Effector CD4-positive, alpha-beta T cell (primary cell): Measurements from ENCODE around the gene IRF1.
"Not testable (repeated sequence)": the region's sequence is repeated elsewhere in the genome, so short reads cannot be mapped to it uniquely, and the experiment has no call there.

ENCODE experiments used
- DNase-seq: peaks from one replicate; pipeline ENCODE4 v3.0.0-alpha.2; 2020
- total RNA-seq: gene quantifications from one replicate; lab custom pipeline; 2026; lab: John Stamatoyannopoulos, UW

Gene IRF1, protein sequence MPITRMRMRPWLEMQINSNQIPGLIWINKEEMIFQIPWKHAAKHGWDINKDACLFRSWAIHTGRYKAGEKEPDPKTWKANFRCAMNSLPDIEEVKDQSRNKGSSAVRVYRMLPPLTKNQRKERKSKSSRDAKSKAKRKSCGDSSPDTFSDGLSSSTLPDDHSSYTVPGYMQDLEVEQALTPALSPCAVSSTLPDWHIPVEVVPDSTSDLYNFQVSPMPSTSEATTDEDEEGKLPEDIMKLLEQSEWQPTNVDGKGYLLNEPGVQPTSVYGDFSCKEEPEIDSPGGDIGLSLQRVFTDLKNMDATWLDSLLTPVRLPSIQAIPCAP
- total RNA-seq = 1,606 reads per million, percentile 100 among the genes with 10 or more reads in this experiment

DNA sequence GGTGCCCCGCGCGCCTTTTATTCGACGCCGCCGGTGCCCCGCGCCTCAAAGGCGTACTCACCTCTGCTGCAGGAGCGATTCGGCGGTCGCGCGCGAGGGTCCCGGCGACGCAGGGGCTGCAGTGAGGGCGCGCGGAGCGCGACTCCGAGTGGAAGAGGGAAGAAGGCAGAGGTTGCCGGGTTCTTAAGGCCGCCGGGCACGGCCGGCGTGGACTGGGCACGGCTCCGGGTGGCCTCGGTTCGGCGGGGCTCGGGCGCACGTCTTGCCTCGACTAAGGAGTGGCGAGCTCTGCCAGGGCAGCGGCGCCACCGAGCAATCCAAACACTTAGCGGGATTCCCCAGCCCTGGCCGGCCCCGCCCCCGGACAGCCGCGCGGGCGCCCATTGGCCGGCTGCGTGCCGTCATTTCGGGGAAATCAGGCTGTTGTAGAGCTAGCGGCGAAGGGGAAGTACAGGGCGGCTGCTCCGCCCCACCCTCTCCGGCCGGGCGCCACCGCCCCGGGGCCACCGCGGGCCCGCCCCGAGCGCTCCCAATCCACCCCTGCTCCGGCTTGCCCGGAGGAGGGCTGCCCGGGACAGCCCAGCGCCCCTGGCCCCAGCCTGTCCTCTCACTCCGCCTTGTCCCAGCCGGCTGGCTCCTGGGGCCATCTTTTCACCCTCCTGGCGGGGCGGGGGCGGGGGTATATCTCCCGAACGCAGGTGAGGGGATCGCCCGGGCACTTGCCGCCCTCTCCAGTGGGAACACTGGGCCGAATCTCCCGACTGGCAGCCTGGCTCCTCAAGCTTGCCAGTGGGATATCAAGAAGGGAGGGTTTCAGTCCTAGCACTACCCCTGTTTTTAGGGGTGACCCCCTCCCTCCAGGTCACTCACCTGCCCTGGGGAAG lies at the start of gene IRF1:
Gene IRF1, minus strand, starts transcription at position 290 of the 884 bp plus-strand sequence. CDS start 1,295 bp downstream, outside the sequence.
- DNase-seq = peak; percentile 97

DNA sequence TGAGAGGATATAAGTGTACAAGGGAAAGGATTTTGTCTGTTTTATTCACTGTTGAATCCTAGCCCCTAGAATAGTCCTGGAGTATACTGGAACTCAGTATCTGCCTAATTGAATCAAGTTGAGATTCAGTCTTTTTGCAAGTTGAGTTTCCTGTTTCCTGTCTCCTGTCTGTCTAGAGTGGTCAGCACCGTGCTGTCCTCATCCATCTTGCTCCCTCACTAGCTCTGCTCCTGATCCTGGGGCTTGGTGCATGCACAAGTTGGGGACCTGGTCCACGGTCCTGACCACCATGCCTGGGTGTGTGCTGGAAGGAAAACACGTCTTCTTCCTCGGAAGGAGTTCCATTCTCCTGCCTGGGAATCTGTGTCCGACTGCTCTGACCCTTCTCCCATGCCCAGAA lies 49.6 kb upstream of the IRF1 start:
- no peak for DNase-seq

DNA sequence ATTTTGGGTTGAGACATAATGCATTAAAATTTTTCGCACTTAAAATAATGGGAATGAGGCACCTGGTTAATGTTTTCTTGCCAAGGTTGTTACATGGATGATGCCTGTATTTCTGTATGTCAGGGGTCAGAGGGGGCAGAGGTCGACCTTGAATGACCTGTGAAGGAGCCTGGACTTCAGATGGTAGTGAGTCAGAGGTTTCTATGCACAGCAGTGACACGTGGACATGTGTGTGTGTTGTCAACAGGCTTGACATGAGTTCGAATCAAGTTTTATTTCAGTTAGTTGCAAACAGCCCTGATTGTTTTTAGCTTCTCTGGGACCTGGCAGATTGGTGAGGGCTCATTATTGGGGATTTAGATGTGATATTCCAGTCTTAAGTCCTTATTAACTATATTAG lies 49.1 kb upstream of the IRF1 start:
- no peak for DNase-seq

DNA sequence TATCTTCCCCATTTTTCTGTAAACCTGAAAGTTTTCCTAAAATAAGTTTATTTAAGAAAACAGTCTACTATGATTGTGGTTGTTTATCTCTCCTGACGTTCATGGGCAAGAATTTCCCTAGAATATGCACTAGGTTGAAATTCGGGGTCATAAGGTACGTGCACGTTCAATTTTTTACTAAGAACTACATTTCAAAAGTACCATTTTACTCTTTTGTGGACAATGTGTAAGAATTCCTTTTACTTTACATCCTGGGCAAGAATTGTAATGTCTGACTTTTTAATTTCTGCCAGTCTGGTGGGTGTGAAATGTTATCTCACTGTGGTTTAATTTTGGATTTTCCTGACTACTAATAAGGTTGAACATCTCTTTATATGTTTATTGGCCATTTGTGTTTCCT lies 40.4 kb upstream of the IRF1 start:
- DNase-seq = no peak

DNA sequence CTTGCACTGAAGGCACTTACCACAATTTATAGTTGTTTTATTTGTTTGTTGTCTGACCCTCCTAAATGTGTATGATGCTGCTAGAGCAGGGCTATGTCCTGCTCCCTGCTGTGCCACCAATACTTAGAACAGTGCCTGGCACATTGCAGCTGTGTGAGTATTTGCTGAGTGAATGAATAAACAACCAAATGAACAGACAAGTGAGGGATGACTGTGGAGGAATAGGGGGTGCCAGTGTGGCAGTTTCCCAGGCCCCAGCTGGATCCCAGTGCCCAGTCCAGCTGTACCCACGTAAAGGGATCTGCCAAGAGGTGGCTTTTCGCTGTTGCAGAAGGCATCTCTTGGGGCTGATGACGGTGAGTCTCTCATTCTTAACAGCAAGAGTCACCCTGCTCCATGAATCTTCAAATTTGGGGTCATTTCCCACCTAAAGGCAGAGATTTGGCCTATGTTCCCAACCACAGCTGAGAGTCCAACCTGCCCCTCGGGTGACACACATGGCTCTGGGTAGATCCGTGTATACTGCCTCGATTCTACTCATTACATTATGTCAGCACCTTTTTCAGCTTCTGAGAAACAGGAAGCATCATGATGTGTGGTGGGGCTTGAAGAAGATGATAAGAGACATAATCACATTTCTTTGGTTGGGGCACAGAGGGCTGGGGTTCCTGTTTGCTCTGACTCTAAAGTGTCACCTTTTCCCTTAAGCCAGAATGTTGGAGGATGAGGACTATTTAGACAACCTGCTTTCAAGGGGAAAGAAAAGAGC lies 38.5 kb upstream of the IRF1 start:
- no peak for DNase-seq

DNA sequence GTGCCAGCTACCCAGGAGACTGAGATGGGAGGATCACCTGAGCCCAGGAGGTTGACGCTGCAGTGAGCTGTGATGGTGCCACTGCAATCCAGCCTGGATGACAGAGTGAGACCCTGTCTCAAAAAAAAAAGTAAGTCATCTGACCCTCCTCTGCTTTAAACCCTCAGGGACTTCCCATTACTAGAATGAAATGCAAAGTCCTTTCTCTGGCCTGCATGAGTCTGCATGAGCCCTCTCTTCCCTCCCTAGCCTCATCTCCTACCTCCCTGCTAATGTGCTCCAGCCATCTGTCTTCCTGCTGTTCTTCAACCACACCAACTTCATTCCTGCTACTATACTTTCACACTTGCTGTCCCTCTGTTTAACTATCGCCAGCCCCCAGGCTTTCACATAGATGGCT lies 37.4 kb upstream of the IRF1 start:
- DNase-seq = no peak

DNA sequence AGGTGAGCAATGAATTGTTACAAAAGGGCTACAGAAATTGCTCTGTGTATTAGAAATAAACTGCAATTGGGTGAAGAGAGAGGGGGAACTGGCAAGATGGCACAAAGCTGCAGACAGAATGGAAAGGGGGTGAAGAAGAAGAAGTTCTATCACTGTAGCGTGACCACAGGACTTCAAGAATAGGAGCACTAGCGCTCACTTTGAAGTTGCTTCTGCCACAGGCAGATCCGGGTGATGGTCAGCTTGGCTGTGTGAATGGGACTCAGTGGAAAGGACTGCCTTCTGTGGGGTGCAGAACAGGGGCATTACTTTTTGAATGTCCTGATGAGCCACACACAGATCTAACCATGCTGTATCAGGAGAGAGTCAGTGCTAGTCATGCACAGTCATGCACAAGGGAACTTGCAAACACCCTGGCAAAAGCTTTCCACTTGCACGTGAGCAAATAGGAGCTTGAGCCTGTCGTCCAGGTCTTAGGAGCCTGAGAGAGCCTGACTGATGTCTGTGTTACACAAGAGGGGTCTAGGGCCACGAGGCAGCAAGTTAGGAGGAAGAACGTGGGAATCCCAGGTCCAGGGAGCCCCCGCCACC lies 36.5 kb upstream of the IRF1 start:
- DNase-seq = no peak

DNA sequence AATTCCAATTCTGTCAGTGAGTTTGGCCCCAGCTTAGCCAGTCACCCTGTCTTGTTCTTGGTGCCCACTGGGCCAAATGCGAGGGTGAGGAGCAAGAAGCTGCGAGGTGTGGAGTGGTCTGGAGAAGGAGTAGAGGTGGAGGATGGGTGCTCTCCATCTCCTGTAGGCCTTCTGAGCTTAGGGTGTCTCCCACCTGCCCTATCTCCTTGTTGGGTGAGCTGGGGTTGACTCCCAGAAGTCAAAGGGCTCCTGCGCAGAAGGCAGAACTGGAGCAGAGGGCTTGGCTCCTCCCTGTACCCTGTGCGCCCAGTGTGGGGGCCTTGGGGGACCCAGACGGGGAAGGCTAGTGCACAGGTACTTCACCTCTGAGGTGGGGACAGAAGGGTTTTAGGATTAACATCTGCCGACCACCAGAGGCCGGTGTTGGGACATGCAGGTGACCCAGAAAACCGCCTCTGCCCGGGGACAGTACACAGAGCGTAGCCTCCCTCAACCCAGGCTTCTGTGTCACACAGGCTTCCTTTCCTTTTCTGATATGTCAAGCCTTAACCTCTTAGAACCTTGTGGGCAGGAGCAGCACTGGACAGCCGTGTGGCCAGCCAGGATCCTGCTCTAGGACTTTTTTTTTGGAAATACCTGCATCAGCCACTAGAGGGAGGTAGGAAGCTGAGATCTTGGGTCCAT lies 35.9 kb upstream of the IRF1 start:
- DNase-seq = peak; percentile 8

DNA sequence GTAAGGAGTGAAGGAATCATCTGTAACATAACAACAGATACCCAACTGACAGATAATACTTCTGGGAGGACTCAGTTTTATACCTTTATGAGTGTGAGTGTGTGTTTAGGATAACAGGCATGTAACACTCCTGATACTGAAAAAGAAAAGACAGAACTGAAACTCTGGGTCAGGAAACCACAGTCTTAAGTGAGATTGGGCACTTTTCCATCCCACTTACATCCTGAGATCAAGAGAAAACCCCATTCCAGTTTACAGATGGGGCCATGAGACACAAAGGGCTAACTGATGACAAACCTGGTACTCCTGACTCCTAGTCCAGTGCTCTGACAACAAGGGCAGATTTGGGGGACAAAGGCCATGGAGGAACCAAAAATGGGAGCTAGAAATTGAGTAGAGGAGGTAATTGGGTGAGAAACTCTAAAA lies 34.7 kb upstream of the IRF1 start:
- DNase-seq = no peak

DNA sequence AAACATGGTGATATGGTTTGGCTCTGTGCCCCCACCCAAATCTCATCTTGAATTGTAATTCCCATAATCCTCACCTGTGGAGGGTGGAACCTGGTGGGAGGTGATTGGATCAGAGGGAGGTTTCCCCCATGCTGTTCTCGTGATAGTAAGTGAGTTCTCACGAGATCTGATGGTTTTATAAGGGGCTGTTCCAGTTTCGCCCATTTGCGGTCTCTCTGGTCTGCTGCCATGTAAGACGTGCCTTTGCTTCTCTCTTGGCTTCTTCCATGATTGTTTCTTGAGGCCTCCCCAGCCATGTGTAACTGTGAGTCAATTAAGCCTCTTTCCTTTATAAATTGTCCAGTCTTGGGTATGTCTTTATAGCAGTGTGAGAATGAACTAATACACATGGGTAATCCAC lies 34.3 kb upstream of the IRF1 start:
- DNase-seq = not testable (repeated sequence)

DNA sequence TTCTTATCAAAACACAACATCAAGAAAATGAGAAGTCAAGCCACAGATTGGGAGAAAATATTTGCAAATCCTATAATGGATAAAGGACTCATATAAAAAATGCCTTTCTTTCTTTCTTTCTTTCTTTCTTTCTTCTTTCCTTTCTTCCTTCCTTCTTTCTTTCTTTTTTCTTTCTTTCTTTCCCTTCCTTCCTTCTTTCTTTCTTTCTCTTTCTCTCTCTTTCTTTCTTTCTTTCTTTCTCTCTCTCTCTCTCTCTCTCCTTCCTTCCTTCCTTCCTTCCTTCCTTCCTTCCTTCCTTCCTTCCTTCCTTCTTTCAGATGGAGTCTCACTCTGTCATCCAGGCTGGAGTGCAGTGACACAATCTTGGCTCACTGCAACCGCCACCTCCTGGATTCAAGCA lies 31.5 kb upstream of the IRF1 start:
- DNase-seq = not testable (repeated sequence)

DNA sequence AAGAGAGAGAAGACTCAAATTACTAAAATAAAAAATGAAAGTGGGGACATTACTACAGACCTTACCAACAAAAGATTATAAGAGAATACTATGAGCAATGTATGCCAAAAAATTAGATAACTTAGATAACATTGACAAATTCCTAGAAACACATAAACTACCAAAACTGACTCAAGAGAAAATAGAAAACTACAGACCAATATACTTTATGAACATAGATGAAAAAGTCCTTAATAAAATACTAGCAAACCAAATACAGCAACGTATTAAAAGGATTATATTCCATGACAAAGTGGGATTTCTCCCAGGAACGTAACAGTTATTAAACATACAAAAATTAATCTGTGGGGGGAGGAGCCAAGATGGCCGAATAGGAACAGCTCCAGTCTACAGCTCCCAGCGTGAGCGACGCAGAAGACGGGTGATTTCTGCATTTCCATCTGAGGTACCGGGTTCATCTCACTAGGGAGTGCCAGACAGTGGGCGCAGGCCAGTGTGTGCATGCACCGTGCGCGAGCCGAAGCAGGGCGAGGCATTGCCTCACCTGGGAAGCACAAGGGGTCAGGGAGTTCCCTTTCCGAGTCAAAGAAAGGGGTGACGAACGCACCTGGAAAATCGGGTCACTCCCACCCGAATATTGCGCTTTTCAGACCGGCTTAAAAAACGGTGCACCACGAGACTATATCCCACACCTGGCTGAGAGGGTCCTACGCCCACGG lies 23.2 kb upstream of the IRF1 start:
- not testable (repeated sequence) for DNase-seq

DNA sequence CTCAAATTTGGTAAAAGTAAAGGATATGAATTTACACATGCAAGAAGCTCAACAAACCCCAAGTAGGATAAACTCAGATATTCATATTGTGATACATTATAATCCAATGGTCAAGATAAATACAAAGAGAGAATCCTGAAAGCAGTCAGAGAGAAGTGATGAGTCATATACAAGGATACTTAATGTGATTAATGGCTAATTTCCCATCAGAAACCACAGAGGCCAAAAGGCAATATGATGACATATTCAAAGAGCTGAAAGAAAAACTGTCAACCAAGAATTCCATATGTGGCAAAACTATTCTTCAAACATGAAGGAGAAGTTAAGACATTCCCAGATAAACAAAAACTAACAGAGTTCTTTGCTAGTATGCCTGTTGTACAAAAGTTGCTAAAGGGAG lies 19.5 kb upstream of the IRF1 start:
- no peak for DNase-seq

DNA sequence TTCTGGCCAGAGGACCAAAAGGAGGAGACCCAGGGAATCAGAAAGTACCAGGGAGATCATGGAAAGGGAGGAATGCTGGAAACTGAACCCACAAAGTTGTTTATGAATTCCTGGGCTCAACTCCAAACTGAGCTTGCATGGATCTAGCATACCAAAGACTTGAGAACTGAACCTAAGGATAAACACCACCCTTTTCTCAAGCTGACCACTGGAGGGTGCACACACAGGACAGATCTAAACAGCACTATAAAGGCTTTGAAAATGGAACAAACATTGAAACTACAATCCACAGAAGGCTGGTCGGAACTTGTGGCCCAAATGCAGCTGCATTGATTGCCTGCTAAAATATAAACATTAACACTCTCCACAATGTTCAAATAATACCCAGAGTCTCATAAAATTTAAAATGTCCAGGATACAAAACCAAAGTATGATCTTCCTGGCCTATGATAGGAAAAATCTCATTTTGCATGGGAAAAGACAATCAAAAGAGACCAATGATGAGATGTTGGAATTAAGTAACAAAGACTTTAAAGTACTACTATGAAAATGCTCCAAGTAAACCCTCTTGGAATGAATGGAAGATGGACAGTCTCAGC lies 15.6 kb upstream of the IRF1 start:
- DNase-seq = no peak

DNA sequence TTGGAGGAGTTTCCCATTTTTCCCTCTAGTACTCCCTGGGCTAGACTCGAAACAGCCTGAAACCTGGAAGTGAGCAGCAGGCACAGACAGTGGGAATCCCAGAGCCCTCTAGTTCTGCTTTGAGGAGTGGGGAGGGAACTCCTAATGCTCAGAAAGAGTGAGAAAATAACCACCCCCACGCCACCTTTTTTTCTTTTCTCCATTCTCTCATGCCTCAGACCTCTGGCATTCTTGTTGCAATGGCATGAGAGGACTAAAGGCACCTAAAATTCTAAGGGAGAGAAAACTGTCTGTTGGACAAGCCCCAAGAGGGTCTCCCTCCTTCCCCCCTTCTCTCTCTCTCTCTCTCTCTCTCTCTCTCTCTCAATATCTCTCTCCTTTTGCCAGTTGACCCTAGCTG lies 15.1 kb upstream of the IRF1 start:
- no peak for DNase-seq

DNA sequence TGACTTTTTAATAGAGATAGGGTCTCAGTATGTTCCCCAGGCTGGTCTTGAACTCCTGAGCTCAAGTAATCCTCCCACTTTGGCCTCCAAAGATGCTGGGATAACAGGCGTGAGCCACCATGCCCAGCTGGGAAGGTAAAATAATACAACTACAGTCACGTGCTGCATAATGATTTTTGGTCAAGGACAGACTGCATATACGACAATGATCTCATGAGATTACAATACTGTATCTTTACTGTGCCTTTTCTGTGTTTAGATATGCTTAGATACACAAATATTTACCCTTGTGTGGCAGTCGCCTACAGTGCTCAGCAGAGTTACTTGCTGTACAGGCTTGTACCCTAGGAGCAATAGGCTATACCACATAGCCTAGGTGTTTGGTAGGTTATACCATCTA lies 14.2 kb upstream of the IRF1 start:
- no peak for DNase-seq

DNA sequence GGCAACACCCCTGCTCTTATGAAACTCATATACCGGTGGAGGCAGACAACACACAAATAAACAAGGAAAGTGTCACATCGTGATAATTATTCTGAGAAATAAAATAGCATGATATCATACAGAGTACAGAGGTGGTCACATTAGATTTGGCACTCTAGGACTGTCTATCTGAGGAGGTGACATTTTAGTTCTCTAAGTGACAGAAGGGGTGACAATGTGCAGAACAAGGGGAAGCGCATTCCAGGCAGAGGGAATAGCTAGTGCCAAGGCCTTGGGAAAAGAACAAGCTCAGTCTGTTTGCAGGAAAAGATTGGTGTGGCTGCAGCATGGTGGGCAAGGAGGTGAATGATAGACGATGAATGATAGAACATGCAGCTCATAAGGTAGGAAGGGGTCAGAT lies 12.7 kb upstream of the IRF1 start:
- no peak for DNase-seq

DNA sequence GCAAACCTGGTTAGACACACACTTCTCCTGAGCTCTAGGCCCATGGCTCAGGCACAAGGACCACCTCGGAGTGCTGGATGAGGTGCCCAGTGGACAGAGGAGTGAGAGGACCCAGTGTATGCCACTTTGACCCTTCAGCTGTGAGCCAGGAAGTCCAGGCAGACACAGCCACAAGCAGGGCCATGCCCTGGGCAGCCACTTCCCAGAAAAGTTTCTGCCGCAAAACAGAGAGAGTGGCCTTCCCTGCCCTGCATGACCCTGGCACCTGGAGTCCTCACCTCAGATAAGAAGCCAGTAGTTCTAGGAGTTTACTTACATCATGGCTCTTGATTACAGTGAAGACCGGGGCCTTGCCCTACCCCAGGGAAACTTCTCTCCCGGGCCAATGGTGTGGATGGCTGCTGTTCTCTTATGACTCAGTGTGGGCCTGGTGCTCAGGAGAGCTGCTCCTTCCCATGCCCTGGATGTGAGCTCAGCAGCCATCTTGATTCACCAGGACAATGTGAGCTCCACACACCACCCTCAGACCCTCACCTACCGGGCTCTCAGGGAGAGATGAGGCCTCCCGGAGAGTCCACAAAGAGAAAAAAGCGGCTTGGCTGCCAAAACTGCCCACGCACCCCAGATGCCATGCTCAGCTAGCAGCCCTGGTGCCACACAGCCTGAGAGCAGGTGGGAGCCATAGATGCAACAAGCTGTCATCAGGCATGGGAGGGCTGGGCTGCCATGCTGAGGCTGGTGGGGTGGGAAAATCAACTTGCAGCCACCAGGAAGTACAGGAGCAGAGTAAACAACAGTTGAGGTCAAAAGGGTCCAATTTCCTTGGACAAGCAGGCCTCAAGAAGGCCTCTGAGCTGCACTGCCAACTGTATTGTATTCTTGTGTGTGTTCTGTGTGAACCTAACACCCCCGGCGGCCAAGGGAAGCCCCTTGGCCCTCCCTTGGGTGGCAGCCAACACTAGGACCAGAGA lies 11.7 kb upstream of the IRF1 start:
- DNase-seq = no peak

DNA sequence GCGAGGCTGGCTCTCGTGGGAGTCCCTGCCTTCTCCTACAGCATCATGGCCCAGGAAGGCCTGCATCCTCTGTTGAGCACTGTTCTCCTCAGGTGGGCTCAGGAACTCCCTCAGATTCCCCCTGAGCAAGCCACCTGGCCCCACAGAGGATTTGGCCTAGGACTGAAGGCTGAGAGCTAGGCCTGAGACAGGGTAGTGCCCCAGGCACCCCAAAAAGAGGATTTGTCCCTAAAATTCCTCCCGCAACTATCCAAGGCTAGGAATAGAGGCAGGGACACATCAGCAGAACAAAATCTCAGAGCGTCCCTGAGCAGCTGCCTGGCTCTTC lies 11.0 kb upstream of the IRF1 start:
- no peak for DNase-seq
